Fibroblast of the aortic adventitia (primary cell): Measurements from ENCODE around the gene KSR1. TPM values are rescaled to one million over a fixed set of nuclear protein-coding genes. Genes with fewer than 3 reads are reported as not detected.
"Not testable (repeated sequence)": the region's sequence is repeated elsewhere in the genome, so short reads cannot be mapped to it uniquely, and the experiment has no call there.

Source experiments
- DNase-seq: peaks from one replicate; pipeline ENCODE4 v3.0.0-alpha.2; 2010; ENCODE audit warnings: low read depth
- H3K4me3 ChIP-seq: 2 replicates; pipeline ENCODE4 v1.5.1; 2011; ENCODE audit warnings: low read depth, mild to moderate bottlenecking, control low read depth, low read length, moderate library complexity
- total RNA-seq: library from RNA; depleted of rRNA; stranded (reverse); fragments of >200 nt; gene quantifications from 2 replicates; pipeline ENCODE4 v1.2.3, GENCODE V29; 2012; ENCODE audit warnings: low replicate concordance
- TF ChIP-seq, protein P1 (sequence below): IDR thresholded peaks from 2 replicates; pipeline ENCODE4 v1.5.1; 2011; ENCODE audit warnings: mild to moderate bottlenecking, low read length, control low read depth, inconsistent platforms; ENCODE audit not compliant: insufficient read depth

KSR1 gene
- total RNA-seq, 1 donor = 19.4 TPM

DNA sequence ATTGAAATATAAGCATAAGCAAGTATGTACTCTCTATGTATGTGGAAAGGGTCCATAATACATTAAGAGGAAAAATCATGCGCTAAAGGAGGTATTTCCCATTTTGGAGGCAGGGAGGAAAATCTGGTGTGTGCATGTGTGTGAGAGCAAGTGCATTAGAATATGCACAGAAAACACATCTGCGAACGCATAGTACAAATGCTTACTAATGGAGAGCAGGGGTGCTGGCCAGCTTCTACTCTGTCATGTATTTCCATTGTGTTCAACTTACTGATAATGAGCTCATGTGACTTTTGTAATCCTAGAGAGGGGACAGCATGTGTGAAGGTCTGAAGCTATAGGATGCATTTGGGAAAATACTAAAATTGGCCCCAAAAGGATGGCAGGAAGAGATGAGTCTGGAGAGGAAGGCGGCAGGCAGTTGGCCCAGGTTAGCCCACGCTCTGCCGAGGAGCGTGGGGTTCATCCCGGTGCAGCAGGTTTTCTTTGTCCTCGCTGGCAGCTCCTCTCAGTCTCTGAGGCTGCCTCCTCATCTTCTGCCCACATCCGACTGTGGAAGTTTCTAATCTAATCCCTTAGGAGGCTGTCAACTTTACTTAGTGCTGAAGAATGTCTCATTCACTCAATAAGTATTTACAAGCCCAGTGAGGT, 17.8 kb upstream of the KSR1 start:
- no peak overlapping the region for H3K4me3 ChIP-seq
- TF ChIP-seq, protein P1, sequence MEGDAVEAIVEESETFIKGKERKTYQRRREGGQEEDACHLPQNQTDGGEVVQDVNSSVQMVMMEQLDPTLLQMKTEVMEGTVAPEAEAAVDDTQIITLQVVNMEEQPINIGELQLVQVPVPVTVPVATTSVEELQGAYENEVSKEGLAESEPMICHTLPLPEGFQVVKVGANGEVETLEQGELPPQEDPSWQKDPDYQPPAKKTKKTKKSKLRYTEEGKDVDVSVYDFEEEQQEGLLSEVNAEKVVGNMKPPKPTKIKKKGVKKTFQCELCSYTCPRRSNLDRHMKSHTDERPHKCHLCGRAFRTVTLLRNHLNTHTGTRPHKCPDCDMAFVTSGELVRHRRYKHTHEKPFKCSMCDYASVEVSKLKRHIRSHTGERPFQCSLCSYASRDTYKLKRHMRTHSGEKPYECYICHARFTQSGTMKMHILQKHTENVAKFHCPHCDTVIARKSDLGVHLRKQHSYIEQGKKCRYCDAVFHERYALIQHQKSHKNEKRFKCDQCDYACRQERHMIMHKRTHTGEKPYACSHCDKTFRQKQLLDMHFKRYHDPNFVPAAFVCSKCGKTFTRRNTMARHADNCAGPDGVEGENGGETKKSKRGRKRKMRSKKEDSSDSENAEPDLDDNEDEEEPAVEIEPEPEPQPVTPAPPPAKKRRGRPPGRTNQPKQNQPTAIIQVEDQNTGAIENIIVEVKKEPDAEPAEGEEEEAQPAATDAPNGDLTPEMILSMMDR = no peak
- DNase-seq = no peak

DNA sequence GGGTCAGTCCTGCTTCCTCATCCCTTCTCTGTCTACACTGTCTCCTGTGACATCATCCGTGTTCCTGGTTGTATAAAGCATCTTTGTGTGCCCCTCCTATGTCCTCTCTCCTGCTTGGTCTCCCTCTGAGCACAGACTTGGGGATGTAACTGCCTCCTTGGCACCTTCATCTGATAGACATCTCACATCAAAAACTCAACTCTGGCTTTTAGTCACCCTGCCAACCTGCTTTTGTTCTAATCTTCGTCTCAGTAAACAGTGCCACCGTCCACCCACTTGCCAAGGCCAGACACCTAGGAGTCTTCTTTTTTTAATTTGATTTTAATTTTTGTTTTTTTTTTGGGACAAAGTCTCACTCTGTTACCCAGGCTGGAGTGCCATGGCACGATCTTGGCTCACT, 16.9 kb upstream of the KSR1 start:
- H3K4me3 ChIP-seq = no peak overlapping the region
- TF ChIP-seq, protein P1 = no peak
- no peak for DNase-seq

DNA sequence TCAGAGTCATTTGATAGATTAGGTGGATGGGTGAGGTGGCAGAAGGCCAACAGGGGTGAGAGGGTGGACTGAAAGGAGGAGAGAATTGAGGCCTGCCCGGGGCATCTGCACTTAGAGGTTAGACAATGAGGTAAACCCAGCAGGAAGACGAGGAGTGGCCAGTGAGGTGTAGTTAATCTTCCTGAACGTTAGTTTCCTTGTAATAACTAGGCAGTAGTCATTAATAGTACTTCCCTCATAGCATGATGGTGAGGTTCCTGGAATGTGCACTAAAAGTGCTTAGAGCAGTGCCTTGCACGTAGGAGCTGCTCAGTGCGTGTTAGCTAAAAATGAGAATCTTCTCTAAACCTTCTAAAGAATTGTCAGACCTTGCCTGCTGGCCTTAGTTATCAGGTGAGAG, 13.5 kb upstream of the KSR1 start:
- TF ChIP-seq, protein P1 = no peak
- H3K4me3 ChIP-seq = no peak overlapping the region
- DNase-seq = no peak

DNA sequence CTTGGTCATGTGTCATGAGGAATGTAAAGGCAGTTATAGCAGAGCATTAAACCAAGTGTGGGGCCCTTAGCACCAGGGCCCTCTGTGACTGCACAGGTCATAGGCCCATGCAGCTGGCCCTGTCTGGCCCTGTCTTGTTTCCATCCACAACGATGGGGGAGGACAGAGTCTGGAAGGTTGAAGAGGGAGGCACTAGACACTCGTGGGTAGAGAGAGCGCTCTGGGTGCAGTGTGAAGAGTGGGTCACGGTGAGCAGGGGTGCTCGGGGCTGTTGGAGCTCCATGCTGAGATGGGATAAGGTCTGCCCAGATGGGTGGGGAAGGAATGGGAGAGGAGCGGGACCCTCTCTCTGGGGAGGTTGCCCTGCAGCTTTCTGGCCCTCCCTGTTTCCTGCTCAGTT, 12.8 kb upstream of the KSR1 start:
- TF ChIP-seq, protein P1 = no peak
- H3K4me3 ChIP-seq = no peak overlapping the region
- no peak for DNase-seq

DNA sequence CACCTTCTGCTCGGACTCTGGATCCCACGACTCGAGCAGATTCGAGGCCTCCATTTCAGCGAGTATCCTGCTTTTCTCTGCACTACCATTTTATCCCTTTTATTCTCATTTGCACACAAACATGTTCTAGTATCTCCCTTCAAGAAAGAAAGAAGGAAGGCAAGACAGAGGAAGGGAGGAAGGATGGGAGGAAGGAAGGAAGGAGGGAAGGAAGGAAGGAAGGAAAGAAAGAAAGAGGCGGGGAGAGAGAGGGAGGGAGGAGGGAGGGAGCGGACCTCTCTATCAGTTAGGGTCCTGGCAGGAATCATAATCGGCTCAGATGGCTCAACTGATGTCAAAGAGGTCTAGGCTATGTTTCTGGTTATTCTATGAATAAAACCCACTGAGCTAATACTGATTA, 10.3 kb upstream of the KSR1 start:
- TF ChIP-seq, protein P1 = no peak

DNA sequence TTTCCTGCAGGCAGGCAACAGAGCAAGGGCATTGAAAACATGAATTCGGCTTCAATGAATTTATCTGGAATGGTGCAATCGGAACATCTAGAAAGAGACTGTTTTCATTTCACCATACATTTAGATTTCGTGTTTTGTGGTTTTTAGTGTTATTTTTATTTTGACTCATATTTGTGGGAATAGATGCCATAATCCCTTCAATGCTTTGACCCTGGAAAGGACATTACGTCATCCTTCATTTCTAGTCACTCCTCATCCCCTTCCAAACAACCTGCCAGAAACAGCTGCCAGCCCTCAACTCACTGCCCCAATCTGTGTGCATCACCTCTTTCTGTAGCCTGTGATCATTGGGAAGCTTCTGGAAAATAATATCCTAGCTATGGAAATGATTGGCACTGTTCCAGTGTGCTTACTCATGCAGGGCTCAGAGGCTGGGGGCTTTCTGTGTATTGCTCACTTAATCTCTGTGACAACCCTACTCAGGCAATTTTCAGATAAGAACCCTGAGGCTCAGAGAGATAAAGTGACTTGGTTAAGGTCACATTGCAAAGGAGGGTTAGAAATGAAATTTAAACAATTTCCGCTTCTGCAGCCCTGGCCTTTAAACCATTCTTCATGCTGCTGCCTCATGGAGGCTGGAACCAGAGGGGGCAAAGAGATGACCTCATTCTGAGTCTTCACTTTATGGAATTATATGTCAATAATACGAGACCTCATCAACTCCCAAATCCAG, 9.5 kb upstream of the KSR1 start:
- H3K4me3 ChIP-seq = no peak overlapping the region
- TF ChIP-seq, protein P1 = no peak
- DNase-seq = peak; percentile 99

More for the DNA sequence above, 10.3 kb upstream of the KSR1 start:
- no peak for DNase-seq
- H3K4me3 ChIP-seq = no peak overlapping the region

DNA sequence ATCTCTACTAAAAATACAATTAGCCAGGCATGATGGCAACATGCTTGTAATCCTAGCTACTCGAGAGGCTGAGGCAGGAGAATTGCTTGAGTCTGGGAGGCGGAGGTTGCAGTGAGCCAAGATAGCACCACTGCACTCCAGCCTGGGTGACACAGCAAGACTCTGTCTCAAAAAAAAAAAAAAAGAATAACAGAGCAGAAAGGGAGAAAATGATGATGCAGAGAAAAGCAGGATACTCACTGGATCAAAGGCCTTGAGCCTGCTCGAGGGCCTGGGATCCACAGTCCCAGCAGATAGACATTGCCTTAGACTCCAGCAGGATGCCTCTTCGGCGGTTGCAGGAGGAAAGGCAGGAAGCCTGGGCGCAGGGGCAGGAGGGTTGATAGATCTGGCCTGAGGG, 7.7 kb upstream of the KSR1 start:
- H3K4me3 ChIP-seq, DNase-seq: not testable (repeated sequence)
